Mesodermal cell (in vitro differentiated cells): Measurements from ENCODE around the gene TLX2.
A peak's percentile ranks its signal among the peaks of the same experiment; 100 is the strongest.

Source experiments
- H3K27ac ChIP-seq: 2 replicates; pipeline ENCODE4 v1.7.0; 2013; ENCODE audit warnings: mild to moderate bottlenecking, low read depth, low read length, moderate library complexity; ENCODE audit not compliant: severe bottlenecking
- H3K36me3 ChIP-seq: 2 replicates; pipeline ENCODE4 v1.7.1; 2013; ENCODE audit warnings: mild to moderate bottlenecking, low read length, moderate library complexity; ENCODE audit not compliant: control insufficient read depth, insufficient read depth
- H3K4me1 ChIP-seq: one replicate; pipeline ENCODE4 v1.7.1; 2013; ENCODE audit warnings: mild to moderate bottlenecking, low read length; ENCODE audit not compliant: insufficient read depth, control insufficient read depth, poor library complexity, severe bottlenecking
- H3K4me3 ChIP-seq: 2 replicates; pipeline ENCODE4 v1.7.0; 2013; ENCODE audit warnings: low read length, control low read depth, mild to moderate bottlenecking; ENCODE audit not compliant: insufficient read depth, poor library complexity, severe bottlenecking; ENCODE audit errors: extremely low read depth
- H3K9me3 ChIP-seq: 2 replicates; pipeline ENCODE4 v1.7.1; 2013; ENCODE audit warnings: mild to moderate bottlenecking, low read length, moderate library complexity; ENCODE audit not compliant: control insufficient read depth
- WGBS, 2 experiments: methylation state at CpG; one replicate each; pipeline ENCODE4 v1.1.5; 2013; ENCODE audit warnings: missing lambda C conversion rate in 2 of 2; ENCODE audit not compliant: insufficient coverage in 2 of 2; 5-methylcytosine and 5-hydroxymethylcytosine counted together

Gene TLX2

GRCh38 chr2:74536166-74536950, 22.1 kb downstream of the TLX2 start:
- H3K9me3 ChIP-seq, result no peaks in the 10 kb centered on the region
- WGBS, 2 experiments, result 92 to 95% methylated on average over 18 to 21 of the region's 23 CpGs
- H3K4me1 ChIP-seq, result peaks cover 5% of the 10 kb centered on the region
- no peak overlapping the region for H3K4me3 ChIP-seq
- H3K36me3 ChIP-seq, result peaks cover 33% of the 10 kb centered on the region
- H3K27ac ChIP-seq, result no peak overlapping the region

GRCh38 chr2:74537140-74537539, 22.9 kb downstream of the TLX2 start:
- 76 to 83% methylated on average over 4 of the region's 4 CpGs for WGBS, 2 experiments
- H3K36me3 ChIP-seq, result peaks cover 30% of the 10 kb centered on the region
- no peak overlapping the region for H3K27ac ChIP-seq
- no peak overlapping the region for H3K4me3 ChIP-seq
- peaks cover 5% of the 10 kb centered on the region for H3K4me1 ChIP-seq
- no peaks in the 10 kb centered on the region for H3K9me3 ChIP-seq

- Histone ChIP-seq H3K27ac (no peak overlapping the region), H3K4me3 (no peak overlapping the region), H3K36me3 (peaks cover 13% of the 10 kb centered on the region), H3K4me1 (peaks cover 5% of the 10 kb centered on the region), H3K9me3 (no peaks in the 10 kb centered on the region)
- 92 to 100% methylated on average over 4 to 7 of the region's 7 CpGs for WGBS, 2 experiments
Measured at GRCh38 chr2:74538881-74539339, 24.7 kb downstream of the TLX2 start.

GRCh38 chr2:74540291-74540690, 26.0 kb downstream of the TLX2 start:
- no peaks in the 10 kb centered on the region for H3K9me3 ChIP-seq
- WGBS, 2 experiments, result 100% methylated on average over 5 of the region's 5 CpGs
- H3K36me3 ChIP-seq, result peaks cover 8% of the 10 kb centered on the region
- no peak overlapping the region for H3K4me3 ChIP-seq
- peaks cover 5% of the 10 kb centered on the region for H3K4me1 ChIP-seq
- no peak overlapping the region for H3K27ac ChIP-seq

- WGBS, 2 experiments, result no CpG with 5 or more reads among the region's 1 CpG
- peaks cover 8% of the 10 kb centered on the region for H3K36me3 ChIP-seq
- no peaks in the 10 kb centered on the region for H3K4me1 ChIP-seq
- H3K4me3 ChIP-seq, result no peak overlapping the region
- no peaks in the 10 kb centered on the region for H3K9me3 ChIP-seq
- H3K27ac ChIP-seq, result no peak overlapping the region
Measured at GRCh38 chr2:74542978-74543377, 28.7 kb downstream of the TLX2 start.

GRCh38 chr2:74544634-74545033, 30.4 kb downstream of the TLX2 start:
- H3K4me1 ChIP-seq, result peaks cover 4% of the 10 kb centered on the region
- no peaks in the 10 kb centered on the region for H3K9me3 ChIP-seq
- peaks cover 9% of the 10 kb centered on the region for H3K36me3 ChIP-seq
- H3K4me3 ChIP-seq, result no peak overlapping the region
- no peak overlapping the region for H3K27ac ChIP-seq
- WGBS, 2 experiments, result 76 to 95% methylated on average over 3 of the region's 3 CpGs

GRCh38 chr2:74546004-74546403, 31.8 kb downstream of the TLX2 start:
- 75 to 100% methylated on average over 2 of the region's 3 CpGs for WGBS, 2 experiments

GRCh38 chr2:74548285-74548899, 34.1 kb downstream of the TLX2 start:
- Histone ChIP-seq H3K27ac (no peak overlapping the region), H3K4me3 (peak overlapping the region; percentile 45)

More at GRCh38 chr2:74546004-74546403, 31.8 kb downstream of the TLX2 start:
- Histone ChIP-seq H3K36me3 (peaks cover 18% of the 10 kb centered on the region), H3K27ac (no peak overlapping the region), H3K4me3 (no peak overlapping the region), H3K4me1 (peaks cover 4% of the 10 kb centered on the region), H3K9me3 (no peaks in the 10 kb centered on the region)

GRCh38 chr2:74548900-74549826, 34.9 kb downstream of the TLX2 start:
- Histone ChIP-seq H3K36me3 (peaks cover 31% of the 10 kb centered on the region), H3K27ac (no peak overlapping the region), H3K9me3 (no peaks in the 10 kb centered on the region), H3K4me3 (peak overlapping the region; percentile 45), H3K4me1 (peaks cover 4% of the 10 kb centered on the region)
- WGBS, 2 experiments, result 10 to 11% methylated on average over 64 to 84 of the region's 85 CpGs

More at GRCh38 chr2:74548285-74548899, 34.1 kb downstream of the TLX2 start:
- WGBS, 2 experiments, result 11 to 12% methylated on average over 26 of the region's 26 CpGs
- Histone ChIP-seq H3K4me1 (peaks cover 4% of the 10 kb centered on the region), H3K9me3 (no peaks in the 10 kb centered on the region), H3K36me3 (peaks cover 31% of the 10 kb centered on the region)

- Histone ChIP-seq H3K36me3 (peaks cover 31% of the 10 kb centered on the region), H3K27ac (no peak overlapping the region), H3K9me3 (no peaks in the 10 kb centered on the region), H3K4me1 (peaks cover 4% of the 10 kb centered on the region), H3K4me3 (no peak overlapping the region)
- WGBS, 2 experiments, result 92 to 96% methylated on average over 7 of the region's 7 CpGs
Measured at GRCh38 chr2:74550231-74550630, 36.0 kb downstream of the TLX2 start.
